HepG2 (cell line): ENCODE results near the gene JUND. TPM values are rescaled to one million over a fixed set of nuclear protein-coding genes. Genes with fewer than 3 reads are reported as not detected.

ENCODE experiments used
- CENPX ChIP-seq: sonication (generic); formaldehyde crosslinking; IDR thresholded peaks from 2 replicates; pipeline ENCODE4 v1.9.0; 2021; ENCODE audit warnings: mild to moderate bottlenecking, missing genetic modification reagents, moderate library complexity
- CHD4 ChIP-seq: fragments of 200-600 bp; sonication (generic); IDR thresholded peaks from 2 replicates; pipeline ENCODE4 v1.7.0; 2017; ENCODE audit warnings: mild to moderate bottlenecking, low read length, borderline replicate concordance
- CSRNP2 ChIP-seq: sonication (generic); formaldehyde crosslinking; conservative IDR thresholded peaks from 2 replicates; pipeline ENCODE4 v1.8.0; 2022; ENCODE audit warnings: low read depth, missing genetic modification reagents
- EHMT2 ChIP-seq: fragments of 200-600 bp; sonication (generic); IDR thresholded peaks from 2 replicates; pipeline ENCODE4 v1.7.0; 2017; ENCODE audit warnings: antibody characterized with exemption, low read depth, low read length, borderline replicate concordance
- HIC2 ChIP-seq: sonication (generic); formaldehyde crosslinking; IDR thresholded peaks from 2 replicates; pipeline ENCODE4 v1.9.0; 2022; ENCODE audit warnings: low read depth, missing genetic modification reagents
- HMGXB4 ChIP-seq, 2 experiments: sonication (generic) in 1 of 2; formaldehyde crosslinking in 1 of 2; IDR thresholded peaks; 2 replicates each; pipeline versions ENCODE4 v1.4.0 to v1.6.1; 2018 to 2020; ENCODE audit warnings: missing genetic modification reagents in 2 of 2, borderline replicate concordance in 1 of 2, low read depth in 1 of 2, mild to moderate bottlenecking in 1 of 2, missing biosample characterization in 1 of 2
- ZBTB49 ChIP-seq: sonication (generic); formaldehyde crosslinking; IDR thresholded peaks from 2 replicates; pipeline ENCODE4 v1.4.0; 2020; ENCODE audit warnings: missing genetic modification reagents, borderline replicate concordance
- ZFP62 ChIP-seq: sonication (generic); formaldehyde crosslinking; IDR thresholded peaks from 2 replicates; pipeline ENCODE4 v1.4.0; 2020; ENCODE audit warnings: missing genetic modification reagents
- ZHX2 ChIP-seq, 2 experiments: sonication (generic) in 1 of 2; formaldehyde crosslinking in 1 of 2; IDR thresholded peaks; 2 replicates each; pipeline versions ENCODE4 v1.6.1 to v1.9.0; 2014 to 2022; ENCODE audit warnings: antibody characterized with exemption in 1 of 2, borderline replicate concordance in 1 of 2, inconsistent platforms in 1 of 2, low read depth in 1 of 2, missing genetic modification reagents in 1 of 2
- ZNF431 ChIP-seq: sonication (generic); formaldehyde crosslinking; IDR thresholded peaks from 2 replicates; pipeline ENCODE4 v1.9.0; 2022; ENCODE audit warnings: missing genetic modification reagents, low read depth, mild to moderate bottlenecking, borderline replicate concordance
- ZNF678 ChIP-seq: sonication (generic); formaldehyde crosslinking; IDR thresholded peaks from 2 replicates; pipeline ENCODE4 v1.4.0; 2020; ENCODE audit warnings: mild to moderate bottlenecking, missing genetic modification reagents
- ZNF724P ChIP-seq: sonication (generic); formaldehyde crosslinking; IDR thresholded peaks from 2 replicates; pipeline ENCODE4 v1.8.0; 2022; ENCODE audit warnings: missing genetic modification reagents, borderline replicate concordance
- polyA plus RNA-seq, 8 experiments: library from polyadenylated mRNA; depleted of rRNA in 3 of 8; stranded (reverse) in 7 of 8; unstranded in 1 of 8; fragments of >200 nt; fragmentation: Illumina TruSeq in 4 of 8; extraction: Trizol in 4 of 8; gene quantifications; 2 replicates each; pipeline versions ENCODE4 v1.2.1 to v1.2.3, GENCODE V29; 2011 to 2016; ENCODE audit warnings: low read depth in 4 of 8, missing spikeins in 1 of 8, mixed read lengths in 1 of 8; ENCODE audit not compliant: insufficient read depth in 1 of 8
- total RNA-seq, 5 experiments: library from RNA; depleted of rRNA; stranded (reverse); fragments of >200 nt; fragmentation: Illumina TruSeq; extraction: Trizol; gene quantifications; 2 replicates each; pipeline ENCODE4 v1.2.3, GENCODE V29; 2016; ENCODE audit warnings: low read depth in 1 of 5

JUND gene
- total and polyA plus RNA-seq, 2 of the 13 experiments (the other 11 are each of a cell fraction or from before 2014, with no cell fraction given): 41.2 to 59.8 TPM

- TF ChIP-seq CENPX (CRISPR knock-in tag): no peak
- TF ChIP-seq CSRNP2: no peak
- TF ChIP-seq EHMT2: no peak
- peak; percentile 83; the same call in 1 of the 2 replicates for TF ChIP-seq ZNF431 (CRISPR knock-in tag)
- TF ChIP-seq HIC2 (CRISPR knock-in tag): no peak
- no peak for TF ChIP-seq ZFP62 (CRISPR knock-in tag)
- no peak for TF ChIP-seq CHD4
- TF ChIP-seq HMGXB4 (CRISPR knock-in tag; IDR thresholded peaks at IDR 0.05; ENCODE audit: borderline replicate concordance in 1 of 2, low read depth in 1 of 2): peak; percentile 41 to 79; a peak in 2 of 4 replicates
- no peak for TF ChIP-seq ZBTB49 (CRISPR knock-in tag)
- peak; percentile 78 for TF ChIP-seq ZHX2 (IDR thresholded peaks at IDR 0.05; ENCODE audit: low read depth)
- 0 out of 2 replicates have a peak, but pooled peaks have one; percentile 18 for TF ChIP-seq ZHX2 (CRISPR knock-in tag; IDR thresholded peaks at IDR 0.05; ENCODE audit: borderline replicate concordance)
- no peak for TF ChIP-seq ZNF678 (CRISPR knock-in tag)
- TF ChIP-seq ZNF724P: peak; percentile 16; the same call in 1 of the 2 replicates
These were observed 41.5 kb upstream of the JUND start, which contains the start of gene LSM4 (continued) for GRCh38 chr19:18322759-18323460.
